WERI-Rb-1 (cell line): Measurements from ENCODE around the gene ALPK1.
"Not testable (repeated sequence)": the region's sequence is repeated elsewhere in the genome, so short reads cannot be mapped to it uniquely, and the experiment has no call there.

Source experiments
- DNase-seq: peaks from one replicate; pipeline ENCODE4 v3.0.0-alpha.2; 2020
- H3K27ac ChIP-seq: fragments of 250-450 bp; sonication (Bioruptor Pico); 2 replicates; pipeline ENCODE4 v1.5.1; 2020; ENCODE audit warnings: mild to moderate bottlenecking, moderate library complexity
- H3K27me3 ChIP-seq: fragments of 250-450 bp; sonication (Bioruptor Pico); 2 replicates; pipeline ENCODE4 v1.5.1; 2021; ENCODE audit warnings: mild to moderate bottlenecking, low read depth, moderate library complexity; ENCODE audit not compliant: insufficient read depth, severe bottlenecking
- H3K36me3 ChIP-seq: fragments of 250-450 bp; sonication (Bioruptor Pico); 2 replicates; pipeline ENCODE4 v1.5.1; 2020; ENCODE audit warnings: mild to moderate bottlenecking, moderate library complexity
- H3K4me3 ChIP-seq: 2 replicates; pipeline ENCODE4 v1.5.1; 2011; ENCODE audit warnings: low read depth, mild to moderate bottlenecking, control low read depth, low read length
- H3K9me3 ChIP-seq: fragments of 250-450 bp; sonication (Bioruptor Pico); 2 replicates; pipeline ENCODE4 v1.5.1; 2021; ENCODE audit warnings: mild to moderate bottlenecking, moderate library complexity; ENCODE audit not compliant: severe bottlenecking
- CTCF ChIP-seq: IDR thresholded peaks from 2 replicates; pipeline ENCODE4 v1.5.1; 2011; ENCODE audit warnings: low read depth, mild to moderate bottlenecking, control low read depth, inconsistent platforms, low read length

Gene ALPK1

GRCh38 chr4:112289407-112290253, 7.5 kb upstream of the ALPK1 start:
- no peaks in the 10 kb centered on the region for H3K27me3 ChIP-seq
- no peak for TF ChIP-seq CTCF
- no peaks in the 10 kb centered on the region for H3K36me3 ChIP-seq
- DNase-seq = no peak
- no peaks in the 10 kb centered on the region for H3K9me3 ChIP-seq
- no peak overlapping the region for H3K27ac ChIP-seq
- no peak overlapping the region for H3K4me3 ChIP-seq

DNA sequence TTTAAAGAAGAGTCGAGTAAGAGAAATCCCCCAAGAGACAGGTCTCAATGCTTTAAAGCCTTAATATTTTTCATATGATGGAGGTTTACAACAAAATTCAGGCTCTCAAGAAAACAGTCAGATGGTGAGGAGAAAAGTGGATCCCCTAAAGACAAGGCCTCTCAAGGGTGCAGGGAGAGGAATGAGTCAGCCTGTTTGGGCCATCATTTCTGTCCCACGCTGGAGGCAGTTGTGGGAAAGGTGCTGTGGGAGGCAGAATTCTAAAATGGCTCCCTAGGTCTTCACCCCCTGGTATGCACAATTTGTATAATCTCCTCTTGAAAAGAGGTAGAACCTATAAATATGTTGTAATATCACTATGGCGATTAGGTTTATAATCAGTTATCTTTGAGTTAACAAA, 6.8 kb upstream of the ALPK1 start:
- no peak overlapping the region for H3K27ac ChIP-seq
- no peak for DNase-seq
- no peaks in the 10 kb centered on the region for H3K27me3 ChIP-seq
- TF ChIP-seq CTCF = no peak
- H3K4me3 ChIP-seq = no peak overlapping the region
- H3K9me3 ChIP-seq = no peaks in the 10 kb centered on the region
- H3K36me3 ChIP-seq = no peaks in the 10 kb centered on the region

DNA sequence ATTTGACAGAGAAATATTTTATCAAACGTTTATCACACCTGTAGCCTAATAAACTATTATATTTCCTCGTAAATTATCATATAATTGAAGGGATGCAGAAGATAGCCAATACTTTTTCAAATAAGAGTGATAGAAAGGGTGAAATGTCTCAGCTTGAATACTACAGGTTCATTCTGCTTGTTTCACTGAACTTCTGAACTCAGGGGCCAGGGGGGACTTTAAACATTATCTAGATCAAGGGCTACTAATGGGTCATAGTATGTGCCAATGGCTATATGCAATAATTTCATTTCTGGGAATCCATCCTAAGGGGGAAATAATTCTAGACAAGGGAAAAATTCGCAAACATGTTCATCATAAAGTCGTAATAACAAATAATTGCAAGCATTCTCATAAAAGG, 2.6 kb downstream of the ALPK1 start:
- no peak for TF ChIP-seq CTCF
- DNase-seq = no peak
- H3K4me3 ChIP-seq = no peak overlapping the region
- H3K36me3 ChIP-seq = no peaks in the 10 kb centered on the region
- H3K9me3 ChIP-seq = peaks cover 7% of the 10 kb centered on the region
- no peaks in the 10 kb centered on the region for H3K27me3 ChIP-seq
- no peak overlapping the region for H3K27ac ChIP-seq

- Histone ChIP-seq H3K36me3 (no peaks in the 10 kb centered on the region), H3K9me3 (peaks cover 10% of the 10 kb centered on the region), H3K4me3 (no peak overlapping the region), H3K27me3 (no peaks in the 10 kb centered on the region), H3K27ac (no peak overlapping the region)
- DNase-seq = no peak
- TF ChIP-seq CTCF = no peak
These were observed 5.4 kb downstream of the ALPK1 start for GRCh38 chr4:112302320-112303274.

DNA sequence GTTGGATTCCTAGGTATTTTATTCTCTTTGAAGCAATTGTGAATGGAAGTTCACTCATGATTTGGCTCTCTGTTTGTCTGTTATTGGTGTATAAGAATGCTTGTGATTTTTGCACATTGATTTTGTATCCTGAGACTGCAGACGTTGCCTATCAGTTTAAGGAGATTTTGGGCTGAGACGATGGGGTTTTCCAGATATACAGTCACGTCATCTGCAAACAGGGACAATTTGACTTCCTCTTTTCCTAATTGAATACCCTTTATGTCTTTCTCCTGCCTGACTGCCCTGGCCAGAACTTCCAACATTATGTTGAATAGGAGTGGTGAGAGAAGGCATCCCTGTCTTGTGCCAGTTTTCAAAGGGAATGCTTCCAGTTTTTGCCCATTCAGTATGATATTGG, 8.3 kb downstream of the ALPK1 start:
- not testable (repeated sequence) for DNase-seq

DNA sequence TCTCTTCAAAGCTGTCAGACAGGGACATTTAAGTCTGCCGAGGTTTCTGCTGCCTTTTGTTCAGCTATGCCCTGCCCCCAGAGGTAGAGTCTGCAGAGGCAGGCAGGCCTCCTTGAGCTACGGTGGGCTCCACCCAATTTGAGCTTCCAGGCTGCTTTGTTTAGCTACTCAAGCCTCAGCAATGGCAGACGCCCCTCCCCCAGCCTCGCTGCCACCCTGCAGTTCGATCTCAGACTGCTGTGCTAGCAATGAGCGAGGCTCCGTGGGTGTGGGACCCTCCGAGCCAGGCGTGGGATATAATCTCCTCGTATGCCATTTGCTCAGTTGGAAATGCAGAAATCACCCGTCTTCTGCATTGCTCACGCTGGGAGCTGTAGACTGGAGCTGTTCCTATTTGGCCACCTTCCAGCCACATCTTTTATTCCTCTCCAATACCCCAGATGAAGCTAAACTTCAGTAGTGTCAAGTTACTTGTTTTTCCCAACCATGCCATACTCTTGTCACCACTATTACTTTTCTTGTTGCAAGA, 12.2 kb downstream of the ALPK1 start:
- not testable (repeated sequence) for H3K27ac ChIP-seq, H3K4me3 ChIP-seq, H3K27me3 ChIP-seq, DNase-seq, H3K9me3 ChIP-seq, H3K36me3 ChIP-seq

More for the DNA sequence above, 8.3 kb downstream of the ALPK1 start:
- H3K27me3 ChIP-seq, H3K36me3 ChIP-seq, H3K4me3 ChIP-seq, H3K27ac ChIP-seq: not testable (repeated sequence)
- peaks cover 10% of the 10 kb centered on the region for H3K9me3 ChIP-seq
